Uterus (tissue), 2 donors: ENCODE data around the gene NOXA1.

ENCODE experiments used
- CTCF ChIP-seq, 4 experiments: fragments of 200-600 bp in 2 of 4; fragments of 450-650 bp in 2 of 4; sonication (generic) in 2 of 4; IDR thresholded peaks; one replicate each; pipeline ENCODE4 v1.5.1; 2016 to 2019; ENCODE audit warnings: antibody characterized with exemption in 4 of 4, mild to moderate bottlenecking in 2 of 4, moderate library complexity in 1 of 4
- POLR2A ChIP-seq, 2 donors: fragments of 450-650 bp; IDR thresholded peaks; one replicate each; pipeline ENCODE4 v1.6.1; 2016; ENCODE audit warnings: antibody characterized with exemption in 2 of 2, mild to moderate bottlenecking in 1 of 2, moderate library complexity in 1 of 2

- TF ChIP-seq POLR2A (IDR thresholded peaks at IDR 0.05) (no peak), CTCF (IDR thresholded peaks at IDR 0.05) (no peak)
Measured at GRCh38 chr9:137449931-137450538, 26.8 kb downstream of the NOXA1 start.
